ENCODE measurements around the gene GINS2. TPM values are rescaled to one million over a fixed set of nuclear protein-coding genes. Genes with fewer than 3 reads are reported as not detected.
A peak's percentile ranks its signal among the peaks of the same experiment; 100 is the strongest.

GINS2 gene
- total RNA-seq, 1 experiment from 2014 or later, result 12.0 TPM

DNA sequence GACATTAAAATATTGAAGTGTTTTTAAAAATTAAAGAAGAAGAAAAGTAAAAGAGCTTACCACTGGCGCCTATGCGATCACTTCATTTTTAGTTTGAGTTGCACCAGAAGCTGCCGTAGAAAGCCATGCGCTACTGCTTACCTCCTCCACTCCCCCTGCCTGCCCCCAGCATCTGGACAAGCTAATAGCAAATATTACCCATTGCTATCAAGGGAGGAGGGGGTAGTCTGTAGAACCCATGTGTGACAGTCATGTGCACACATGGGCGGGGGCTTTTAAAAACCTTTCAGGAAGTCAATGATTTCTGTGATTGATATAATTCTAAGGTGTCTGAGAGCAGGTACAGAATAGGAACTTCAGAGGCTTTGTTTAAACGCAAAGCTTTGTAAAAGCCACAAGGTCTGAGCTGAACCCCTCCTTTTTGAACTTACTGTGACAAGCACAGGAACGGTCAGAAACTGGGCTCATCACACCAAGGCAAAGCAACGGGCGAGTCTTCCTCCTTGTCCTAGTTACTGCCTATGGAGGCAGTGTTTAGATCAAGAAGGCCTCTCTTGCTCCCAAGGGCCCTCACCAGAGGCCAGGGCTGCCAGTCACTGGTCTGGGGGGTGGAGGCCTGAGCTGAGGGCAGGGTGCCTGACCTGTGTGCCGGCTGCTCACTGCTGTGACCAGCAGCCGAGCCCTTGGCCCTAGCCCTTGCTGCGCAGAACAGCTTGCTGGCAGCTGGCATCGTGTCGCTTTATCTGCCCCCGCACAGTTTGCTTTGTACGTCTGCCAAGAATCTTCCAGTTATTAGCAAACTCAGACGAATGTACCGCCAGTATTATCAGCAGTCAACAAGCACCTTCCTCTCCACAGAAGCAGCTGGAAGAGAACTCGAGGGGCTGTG lies 15.0 kb downstream of the GINS2 start:
- Histone ChIP-seq H3K4me3 (ENCODE audit: low read depth in 2 of 2, low read length in 2 of 2) (no peak overlapping the region), H3K36me3 (ENCODE audit: control insufficient read depth, insufficient read depth, low read length) (peaks cover 13% of the 10 kb centered on the region), H3K27me3 (ENCODE audit: control insufficient read depth, insufficient read depth, low read length) (no peaks in the 10 kb centered on the region), H3K4me1 (ENCODE audit: control insufficient read depth, insufficient read depth, low read length) (peaks cover 22% of the 10 kb centered on the region), H3K9me3 (ENCODE audit: control insufficient read depth, insufficient read depth, low read depth, low read length) (no peaks in the 10 kb centered on the region), H3K27ac (ENCODE audit: low read length) (peak overlapping the region; percentile 57)
- CTCF ChIA-PET, result interaction anchor here (0.6 kb wide), 1 partner anchor 317 kb away, joined by 3 read pairs; no protein-coding TSS in a partner anchor
- DNase-seq (ENCODE audit: low read depth, low spot score) (no peak), ATAC-seq (peak; percentile 73)
- in situ Hi-C loops (cut with HindIII; ENCODE audit: low pct_unique_long_range_greater_than_20kb, low sequenced_read_pairs), result no loop called here
- POLR2A ChIA-PET, result no interaction called here
- TF ChIP-seq TCF7L2 (IDR thresholded peaks at IDR 0.05; ENCODE audit: low read depth, low read length) (peak; percentile 54; the same call in 1 of the 2 replicates), SIN3A (IDR thresholded peaks at IDR 0.05; ENCODE audit: borderline replicate concordance, insufficient read depth, low read depth, low read length) (no peak)
- intact Hi-C loops (cut with micrococcal nuclease; ENCODE audit: unreplicated experiment), result no loop called here
- TSS peak; percentile 50 for BruUV-seq (replicated peaks)

- intact Hi-C loops (cut with micrococcal nuclease; ENCODE audit: unreplicated experiment) (no loop called here), in situ Hi-C loops (cut with HindIII; ENCODE audit: low pct_unique_long_range_greater_than_20kb, low sequenced_read_pairs) (no loop called here)
- no peak overlapping the region for H3K27ac ChIP-seq (ENCODE audit: low read length)
- H3K9me3 ChIP-seq (ENCODE audit: control insufficient read depth, insufficient read depth, low read depth, low read length), result no peaks in the 10 kb centered on the region
- no peak for TF ChIP-seq SIN3A (IDR thresholded peaks at IDR 0.05; ENCODE audit: borderline replicate concordance, insufficient read depth, low read depth, low read length)
- TF ChIP-seq CTCF (IDR thresholded peaks at IDR 0.05), result no peak
- TF ChIP-seq TCF7L2 (IDR thresholded peaks at IDR 0.05; ENCODE audit: low read depth, low read length), result no peak
- TF ChIP-seq POLR2AphosphoS5 (IDR thresholded peaks at IDR 0.05; ENCODE audit: low read depth, low read length), result no peak
- TF ChIP-seq, protein P1, sequence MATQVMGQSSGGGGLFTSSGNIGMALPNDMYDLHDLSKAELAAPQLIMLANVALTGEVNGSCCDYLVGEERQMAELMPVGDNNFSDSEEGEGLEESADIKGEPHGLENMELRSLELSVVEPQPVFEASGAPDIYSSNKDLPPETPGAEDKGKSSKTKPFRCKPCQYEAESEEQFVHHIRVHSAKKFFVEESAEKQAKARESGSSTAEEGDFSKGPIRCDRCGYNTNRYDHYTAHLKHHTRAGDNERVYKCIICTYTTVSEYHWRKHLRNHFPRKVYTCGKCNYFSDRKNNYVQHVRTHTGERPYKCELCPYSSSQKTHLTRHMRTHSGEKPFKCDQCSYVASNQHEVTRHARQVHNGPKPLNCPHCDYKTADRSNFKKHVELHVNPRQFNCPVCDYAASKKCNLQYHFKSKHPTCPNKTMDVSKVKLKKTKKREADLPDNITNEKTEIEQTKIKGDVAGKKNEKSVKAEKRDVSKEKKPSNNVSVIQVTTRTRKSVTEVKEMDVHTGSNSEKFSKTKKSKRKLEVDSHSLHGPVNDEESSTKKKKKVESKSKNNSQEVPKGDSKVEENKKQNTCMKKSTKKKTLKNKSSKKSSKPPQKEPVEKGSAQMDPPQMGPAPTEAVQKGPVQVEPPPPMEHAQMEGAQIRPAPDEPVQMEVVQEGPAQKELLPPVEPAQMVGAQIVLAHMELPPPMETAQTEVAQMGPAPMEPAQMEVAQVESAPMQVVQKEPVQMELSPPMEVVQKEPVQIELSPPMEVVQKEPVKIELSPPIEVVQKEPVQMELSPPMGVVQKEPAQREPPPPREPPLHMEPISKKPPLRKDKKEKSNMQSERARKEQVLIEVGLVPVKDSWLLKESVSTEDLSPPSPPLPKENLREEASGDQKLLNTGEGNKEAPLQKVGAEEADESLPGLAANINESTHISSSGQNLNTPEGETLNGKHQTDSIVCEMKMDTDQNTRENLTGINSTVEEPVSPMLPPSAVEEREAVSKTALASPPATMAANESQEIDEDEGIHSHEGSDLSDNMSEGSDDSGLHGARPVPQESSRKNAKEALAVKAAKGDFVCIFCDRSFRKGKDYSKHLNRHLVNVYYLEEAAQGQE (IDR thresholded peaks at IDR 0.05; ENCODE audit: insufficient read depth in 1 of 2, low read depth in 2 of 2, low read length in 1 of 2), result no peak
- H3K27me3 ChIP-seq (ENCODE audit: control insufficient read depth, insufficient read depth, low read length), result no peaks in the 10 kb centered on the region
- H3K36me3 ChIP-seq (ENCODE audit: control insufficient read depth, insufficient read depth, low read length), result peaks cover 14% of the 10 kb centered on the region
- H3K4me1 ChIP-seq (ENCODE audit: control insufficient read depth, insufficient read depth, low read length), result peaks cover 22% of the 10 kb centered on the region
- POLR2A ChIA-PET, result no interaction called here
- CTCF ChIA-PET, result no interaction called here
- BruUV-seq (replicated peaks), result no TSS peak
- DNase-seq (ENCODE audit: low read depth, low spot score) (no peak), ATAC-seq (no peak)
- H3K4me3 ChIP-seq (ENCODE audit: low read depth in 2 of 2, low read length in 2 of 2), result no peak overlapping the region
These were observed 17.9 kb downstream of the GINS2 start for GRCh38 chr16:85670840-85671239.
